Measurements from ENCODE around the gene ADGRG1.

ADGRG1 gene

DNA sequence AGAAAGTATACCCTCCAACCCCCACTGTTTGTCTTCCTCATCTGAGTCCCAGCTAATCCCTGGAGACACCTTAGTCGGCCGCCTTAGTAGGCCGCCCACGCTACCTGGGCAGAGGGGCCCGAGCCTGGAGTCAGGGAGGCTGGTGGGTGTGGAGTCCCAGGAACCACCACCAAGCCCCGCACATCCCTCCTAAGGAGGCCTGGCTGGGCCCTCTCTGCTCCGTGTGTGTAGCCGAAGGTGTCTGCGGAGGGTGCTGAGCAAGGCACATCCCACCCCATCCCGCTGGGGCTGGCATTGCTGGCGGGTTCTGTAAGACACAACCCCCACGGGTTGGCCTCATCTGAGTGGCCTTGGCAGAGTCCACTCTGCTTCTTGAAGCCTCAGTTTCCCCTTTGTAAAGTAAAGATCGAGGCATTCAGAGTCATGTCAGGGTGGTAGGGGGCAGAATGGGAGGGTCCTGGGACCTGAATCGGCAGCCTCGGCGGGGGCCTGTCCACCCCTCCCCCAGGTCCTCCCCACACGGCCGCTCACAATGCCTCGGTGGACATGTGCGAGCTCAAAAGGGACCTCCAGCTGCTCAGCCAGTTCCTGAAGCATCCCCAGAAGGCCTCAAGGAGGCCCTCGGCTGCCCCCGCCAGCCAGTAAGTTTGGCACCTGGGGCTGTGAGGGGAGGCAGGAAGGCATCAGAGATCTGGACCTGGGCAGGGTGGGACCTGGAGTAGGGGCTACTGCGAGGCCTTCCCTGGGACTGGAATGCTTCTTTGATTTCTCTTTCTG, 24.5 kb downstream of the ADGRG1 start:
- Histone ChIP-seq H3K9me3 (ENCODE audit: control insufficient read depth in 2 of 2, low read length in 2 of 2) (no peaks in the 10 kb centered on the region), H3K36me3 (ENCODE audit: control insufficient read depth in 2 of 2, insufficient read depth in 2 of 2, low read length in 2 of 2) (no peaks in the 10 kb centered on the region), H3K4me3 (ENCODE audit: low read length in 2 of 2) (no peak overlapping the region), H3K27me3 (ENCODE audit: control insufficient read depth in 1 of 2, insufficient read depth in 2 of 2, low read length in 2 of 2) (peaks cover 11 to 14% of the 10 kb centered on the region in 2 donors), H3K4me1 (ENCODE audit: control insufficient read depth, insufficient read depth, low read length) (peaks cover 2% of the 10 kb centered on the region), H3K27ac (ENCODE audit: low read length) (no peak overlapping the region), H3K9ac (ENCODE audit: low read length in 2 of 2) (no peak overlapping the region)

DNA sequence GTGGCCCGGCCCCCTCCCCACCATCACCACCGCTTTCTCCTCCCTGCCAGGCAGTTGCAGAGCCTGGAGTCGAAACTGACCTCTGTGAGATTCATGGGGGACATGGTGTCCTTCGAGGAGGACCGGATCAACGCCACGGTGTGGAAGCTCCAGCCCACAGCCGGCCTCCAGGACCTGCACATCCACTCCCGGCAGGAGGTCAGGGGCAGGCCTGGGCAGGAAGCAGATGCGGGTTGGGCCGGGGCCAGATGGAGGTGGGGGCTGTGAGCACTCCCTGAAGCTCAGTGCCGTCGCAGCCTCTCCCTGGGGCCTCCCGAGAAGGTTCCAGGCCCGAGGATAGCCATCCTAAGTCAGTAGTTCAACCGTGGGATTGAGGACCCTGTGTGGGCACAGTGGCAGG, 25.5 kb downstream of the ADGRG1 start:
- Histone ChIP-seq H3K27me3 (ENCODE audit: control insufficient read depth in 1 of 2, insufficient read depth in 2 of 2, low read length in 2 of 2) (peaks cover 4 to 12% of the 10 kb centered on the region in 2 donors), H3K4me3 (ENCODE audit: low read length in 2 of 2) (no peak overlapping the region), H3K4me1 (ENCODE audit: control insufficient read depth, insufficient read depth, low read length) (no peaks in the 10 kb centered on the region), H3K36me3 (ENCODE audit: control insufficient read depth in 2 of 2, insufficient read depth in 2 of 2, low read length in 2 of 2) (no peaks in the 10 kb centered on the region), H3K27ac (ENCODE audit: low read length) (no peak overlapping the region), H3K9ac (ENCODE audit: low read length in 2 of 2) (no peak overlapping the region), H3K9me3 (ENCODE audit: control insufficient read depth in 2 of 2, low read length in 2 of 2) (no peaks in the 10 kb centered on the region)

DNA sequence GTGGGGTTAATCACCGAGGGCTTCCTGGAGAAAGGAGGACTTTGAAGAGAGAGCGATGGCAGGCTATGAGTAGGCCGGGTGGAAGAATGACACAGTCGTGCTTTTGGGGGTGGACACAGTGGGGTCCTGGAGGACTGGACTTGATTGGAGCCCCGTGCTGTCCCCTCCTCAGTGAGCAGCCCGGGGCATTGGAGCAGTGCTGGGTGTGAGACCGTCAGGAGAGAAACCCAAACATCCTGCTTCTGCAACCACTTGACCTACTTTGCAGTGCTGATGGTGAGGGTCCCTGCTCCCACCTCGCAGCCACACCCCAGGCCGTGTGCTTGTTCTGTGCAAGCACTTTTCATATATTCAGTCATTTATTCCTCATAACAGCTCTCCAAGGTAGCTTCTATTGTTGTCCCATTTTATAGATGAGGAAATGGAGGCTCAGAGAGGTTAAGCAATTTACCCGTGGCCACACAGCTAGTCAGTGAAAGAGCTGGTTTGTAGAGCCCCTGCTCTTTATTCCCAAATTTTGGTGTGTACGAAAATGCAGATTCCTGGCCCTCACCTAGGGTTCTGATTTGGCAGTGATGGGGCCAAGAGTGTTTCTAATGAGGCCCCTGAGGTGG, 28.0 kb downstream of the ADGRG1 start:
- Histone ChIP-seq H3K27ac (ENCODE audit: low read length) (no peak overlapping the region), H3K9ac (ENCODE audit: low read length in 2 of 2) (no peak overlapping the region), H3K36me3 (ENCODE audit: control insufficient read depth in 2 of 2, insufficient read depth in 2 of 2, low read length in 2 of 2) (no peaks in the 10 kb centered on the region), H3K9me3 (ENCODE audit: control insufficient read depth in 2 of 2, low read length in 2 of 2) (no peaks in the 10 kb centered on the region), H3K4me1 (ENCODE audit: control insufficient read depth, insufficient read depth, low read length) (no peaks in the 10 kb centered on the region), H3K4me3 (ENCODE audit: low read length in 2 of 2) (no peak overlapping the region), H3K27me3 (ENCODE audit: control insufficient read depth in 1 of 2, insufficient read depth in 2 of 2, low read length in 2 of 2) (peaks cover 0 to 3% of the 10 kb centered on the region in 2 donors)

DNA sequence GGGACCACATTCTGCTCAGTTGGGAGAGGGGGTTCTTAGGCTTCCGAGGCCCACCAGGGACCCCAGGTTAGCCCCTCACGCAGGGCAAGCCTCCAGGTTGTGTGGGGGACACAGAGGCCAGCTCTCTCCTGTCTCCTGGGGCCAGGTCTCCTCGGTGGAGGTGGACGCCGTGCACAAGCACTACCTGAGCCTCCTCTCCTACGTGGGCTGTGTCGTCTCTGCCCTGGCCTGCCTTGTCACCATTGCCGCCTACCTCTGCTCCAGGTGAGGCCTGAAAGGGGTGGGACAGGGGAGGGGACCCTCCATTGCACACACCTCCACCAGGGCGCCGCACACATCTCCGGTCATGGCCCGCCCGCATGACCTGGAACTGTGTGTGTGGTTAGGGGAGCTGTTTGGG, 28.8 kb downstream of the ADGRG1 start:
- Histone ChIP-seq H3K4me3 (ENCODE audit: low read length in 2 of 2) (no peak overlapping the region), H3K36me3 (ENCODE audit: control insufficient read depth in 2 of 2, insufficient read depth in 2 of 2, low read length in 2 of 2) (no peaks in the 10 kb centered on the region)

DNA sequence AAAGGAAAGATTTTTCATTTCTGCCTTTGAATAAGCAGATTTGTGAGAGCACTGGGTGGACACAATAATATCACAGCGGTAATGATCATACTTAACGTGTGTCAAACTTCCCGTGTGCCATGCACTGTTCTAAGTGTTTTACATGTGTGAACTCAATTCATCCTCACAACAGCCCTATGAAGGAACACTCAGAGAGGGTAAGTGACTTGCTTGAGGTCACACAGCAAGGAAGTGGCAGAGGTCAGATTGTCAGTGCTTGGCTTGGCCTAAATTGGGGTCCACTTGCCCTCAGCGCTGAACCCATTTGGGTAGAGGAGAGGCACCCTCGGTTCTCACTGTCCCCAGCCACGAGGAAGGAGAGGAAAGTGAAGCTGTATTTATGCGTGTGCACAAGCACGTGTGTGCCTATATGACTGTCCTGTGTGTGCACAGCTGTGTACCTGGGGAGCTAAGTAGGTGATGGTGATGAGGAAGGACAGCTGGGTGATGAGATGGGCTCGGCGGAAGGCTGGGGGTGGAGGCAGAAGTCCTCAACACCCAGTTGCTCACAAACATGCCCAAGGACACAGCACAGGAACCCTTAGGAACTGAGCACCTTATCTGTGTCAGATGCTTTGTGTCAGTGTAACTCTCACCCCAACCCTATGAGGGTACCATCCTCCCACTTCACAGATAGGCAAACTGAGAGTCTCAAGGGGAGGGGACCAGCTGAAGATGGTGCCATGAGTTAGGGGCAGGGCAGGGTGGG, 29.9 kb downstream of the ADGRG1 start:
- no peak overlapping the region for H3K4me3 ChIP-seq (ENCODE audit: low read length in 2 of 2)
- no peak overlapping the region for H3K27ac ChIP-seq (ENCODE audit: low read length)
- no peaks in the 10 kb centered on the region for H3K4me1 ChIP-seq (ENCODE audit: control insufficient read depth, insufficient read depth, low read length)
- no peak overlapping the region for H3K9ac ChIP-seq (ENCODE audit: low read length in 2 of 2)
- peaks cover 0 to 2% of the 10 kb centered on the region in 2 donors for H3K27me3 ChIP-seq (ENCODE audit: control insufficient read depth in 1 of 2, insufficient read depth in 2 of 2, low read length in 2 of 2)
- no peaks in the 10 kb centered on the region for H3K9me3 ChIP-seq (ENCODE audit: control insufficient read depth in 2 of 2, low read length in 2 of 2)
- no peaks in the 10 kb centered on the region for H3K36me3 ChIP-seq (ENCODE audit: control insufficient read depth in 2 of 2, insufficient read depth in 2 of 2, low read length in 2 of 2)

More for the DNA sequence above, 28.8 kb downstream of the ADGRG1 start:
- peaks cover 0 to 2% of the 10 kb centered on the region in 2 donors for H3K27me3 ChIP-seq (ENCODE audit: control insufficient read depth in 1 of 2, insufficient read depth in 2 of 2, low read length in 2 of 2)
- no peaks in the 10 kb centered on the region for H3K9me3 ChIP-seq (ENCODE audit: control insufficient read depth in 2 of 2, low read length in 2 of 2)
- H3K27ac ChIP-seq (ENCODE audit: low read length) = no peak overlapping the region
- H3K4me1 ChIP-seq (ENCODE audit: control insufficient read depth, insufficient read depth, low read length) = no peaks in the 10 kb centered on the region
- H3K9ac ChIP-seq (ENCODE audit: low read length in 2 of 2) = no peak overlapping the region

DNA sequence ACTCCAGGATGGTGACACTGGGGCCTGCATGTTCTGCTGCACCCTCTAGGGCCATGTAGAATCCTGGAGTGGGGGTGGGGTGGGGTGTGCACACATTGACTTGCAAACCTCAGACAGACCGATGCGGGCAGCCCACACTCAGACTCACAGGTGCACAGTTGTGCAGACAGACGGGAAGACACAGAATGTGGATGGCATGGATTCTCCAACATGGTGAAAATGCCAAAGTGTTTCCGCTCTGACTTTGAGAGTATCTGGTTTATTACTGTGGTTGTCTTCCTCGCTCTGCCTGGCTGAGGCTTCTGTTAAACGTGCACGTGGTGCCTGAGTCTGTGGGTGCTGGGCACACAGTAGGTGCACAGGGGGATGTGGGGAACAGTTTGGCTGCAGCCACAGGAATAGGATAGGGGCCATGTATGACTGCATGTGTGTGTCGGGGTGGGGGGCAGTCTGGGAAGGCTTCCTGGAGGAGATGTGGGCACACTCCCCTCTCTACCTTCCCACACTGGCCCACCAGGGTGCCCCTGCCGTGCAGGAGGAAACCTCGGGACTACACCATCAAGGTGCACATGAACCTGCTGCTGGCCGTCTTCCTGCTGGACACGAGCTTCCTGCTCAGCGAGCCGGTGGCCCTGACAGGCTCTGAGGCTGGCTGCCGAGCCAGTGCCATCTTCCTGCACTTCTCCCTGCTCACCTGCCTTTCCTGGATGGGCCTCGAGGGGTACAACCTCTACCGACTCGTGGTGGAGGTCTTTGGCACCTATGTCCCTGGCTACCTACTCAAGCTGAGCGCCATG, 30.6 kb downstream of the ADGRG1 start:
- no peak overlapping the region for H3K27ac ChIP-seq (ENCODE audit: low read length)
- no peaks in the 10 kb centered on the region for H3K9me3 ChIP-seq (ENCODE audit: control insufficient read depth in 2 of 2, low read length in 2 of 2)
- H3K36me3 ChIP-seq (ENCODE audit: control insufficient read depth in 2 of 2, insufficient read depth in 2 of 2, low read length in 2 of 2) = no peaks in the 10 kb centered on the region
- no peak overlapping the region for H3K4me3 ChIP-seq (ENCODE audit: low read length in 2 of 2)
- peaks cover 0 to 2% of the 10 kb centered on the region in 2 donors for H3K27me3 ChIP-seq (ENCODE audit: control insufficient read depth in 1 of 2, insufficient read depth in 2 of 2, low read length in 2 of 2)
- H3K9ac ChIP-seq (ENCODE audit: low read length in 2 of 2) = no peak overlapping the region
- H3K4me1 ChIP-seq (ENCODE audit: control insufficient read depth, insufficient read depth, low read length) = no peaks in the 10 kb centered on the region

DNA sequence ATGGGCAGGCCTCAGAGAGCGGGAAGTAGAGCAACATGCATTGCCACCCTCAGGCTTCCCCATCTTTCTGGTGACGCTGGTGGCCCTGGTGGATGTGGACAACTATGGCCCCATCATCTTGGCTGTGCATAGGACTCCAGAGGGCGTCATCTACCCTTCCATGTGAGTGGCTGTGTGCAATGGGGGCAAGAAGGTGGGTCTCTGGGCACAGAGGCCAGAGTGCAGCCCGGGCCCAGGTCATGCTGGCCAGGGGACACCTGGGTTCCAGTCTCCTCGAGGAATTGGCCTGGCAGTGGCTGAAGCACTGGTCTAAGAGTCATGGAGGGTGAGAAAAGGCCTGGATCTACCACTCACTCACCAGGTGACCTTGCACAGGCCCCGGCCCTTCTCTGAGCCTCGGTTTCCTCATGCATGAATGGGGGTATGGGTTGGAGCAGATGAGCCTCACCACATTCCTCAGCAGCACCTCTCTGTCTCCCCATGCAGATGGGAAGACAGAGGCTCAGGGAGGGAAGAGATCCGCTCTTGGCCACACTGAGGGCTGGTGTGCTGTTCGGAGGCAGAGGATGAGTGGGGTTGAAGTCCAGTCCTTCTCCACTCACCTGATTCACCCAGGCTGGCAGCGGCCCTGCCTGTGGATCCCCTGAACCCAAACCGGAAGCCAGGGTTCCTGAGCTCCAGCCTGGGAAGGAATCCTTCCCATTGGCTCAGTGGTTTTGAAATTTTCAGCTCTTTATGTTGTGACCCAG, 32.5 kb downstream of the ADGRG1 start:
- Histone ChIP-seq H3K27me3 (ENCODE audit: control insufficient read depth in 1 of 2, insufficient read depth in 2 of 2, low read length in 2 of 2) (peaks cover 0 to 2% of the 10 kb centered on the region in 2 donors), H3K4me1 (ENCODE audit: control insufficient read depth, insufficient read depth, low read length) (no peaks in the 10 kb centered on the region), H3K4me3 (ENCODE audit: low read length in 2 of 2) (no peak overlapping the region), H3K9ac (ENCODE audit: low read length in 2 of 2) (no peak overlapping the region), H3K9me3 (ENCODE audit: control insufficient read depth in 2 of 2, low read length in 2 of 2) (no peaks in the 10 kb centered on the region), H3K36me3 (ENCODE audit: control insufficient read depth in 2 of 2, insufficient read depth in 2 of 2, low read length in 2 of 2) (no peaks in the 10 kb centered on the region), H3K27ac (ENCODE audit: low read length) (no peak overlapping the region)

DNA sequence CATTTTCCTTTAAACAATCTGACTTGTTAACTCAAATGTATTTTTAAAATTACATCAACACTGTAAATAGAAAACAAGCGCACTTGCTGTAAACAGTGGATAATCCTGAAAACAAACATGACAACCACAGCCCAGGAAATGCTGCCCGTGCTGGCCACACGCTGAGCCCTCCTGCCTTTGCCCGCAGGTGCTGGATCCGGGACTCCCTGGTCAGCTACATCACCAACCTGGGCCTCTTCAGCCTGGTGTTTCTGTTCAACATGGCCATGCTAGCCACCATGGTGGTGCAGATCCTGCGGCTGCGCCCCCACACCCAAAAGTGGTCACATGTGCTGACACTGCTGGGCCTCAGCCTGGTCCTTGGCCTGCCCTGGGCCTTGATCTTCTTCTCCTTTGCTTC, 33.1 kb downstream of the ADGRG1 start:
- Histone ChIP-seq H3K36me3 (ENCODE audit: control insufficient read depth in 2 of 2, insufficient read depth in 2 of 2, low read length in 2 of 2) (no peaks in the 10 kb centered on the region), H3K9ac (ENCODE audit: low read length in 2 of 2) (no peak overlapping the region), H3K4me1 (ENCODE audit: control insufficient read depth, insufficient read depth, low read length) (no peaks in the 10 kb centered on the region), H3K27ac (ENCODE audit: low read length) (no peak overlapping the region), H3K27me3 (ENCODE audit: control insufficient read depth in 1 of 2, insufficient read depth in 2 of 2, low read length in 2 of 2) (no peaks in the 10 kb centered on the region), H3K9me3 (ENCODE audit: control insufficient read depth in 2 of 2, low read length in 2 of 2) (no peaks in the 10 kb centered on the region), H3K4me3 (ENCODE audit: low read length in 2 of 2) (no peak overlapping the region)

DNA sequence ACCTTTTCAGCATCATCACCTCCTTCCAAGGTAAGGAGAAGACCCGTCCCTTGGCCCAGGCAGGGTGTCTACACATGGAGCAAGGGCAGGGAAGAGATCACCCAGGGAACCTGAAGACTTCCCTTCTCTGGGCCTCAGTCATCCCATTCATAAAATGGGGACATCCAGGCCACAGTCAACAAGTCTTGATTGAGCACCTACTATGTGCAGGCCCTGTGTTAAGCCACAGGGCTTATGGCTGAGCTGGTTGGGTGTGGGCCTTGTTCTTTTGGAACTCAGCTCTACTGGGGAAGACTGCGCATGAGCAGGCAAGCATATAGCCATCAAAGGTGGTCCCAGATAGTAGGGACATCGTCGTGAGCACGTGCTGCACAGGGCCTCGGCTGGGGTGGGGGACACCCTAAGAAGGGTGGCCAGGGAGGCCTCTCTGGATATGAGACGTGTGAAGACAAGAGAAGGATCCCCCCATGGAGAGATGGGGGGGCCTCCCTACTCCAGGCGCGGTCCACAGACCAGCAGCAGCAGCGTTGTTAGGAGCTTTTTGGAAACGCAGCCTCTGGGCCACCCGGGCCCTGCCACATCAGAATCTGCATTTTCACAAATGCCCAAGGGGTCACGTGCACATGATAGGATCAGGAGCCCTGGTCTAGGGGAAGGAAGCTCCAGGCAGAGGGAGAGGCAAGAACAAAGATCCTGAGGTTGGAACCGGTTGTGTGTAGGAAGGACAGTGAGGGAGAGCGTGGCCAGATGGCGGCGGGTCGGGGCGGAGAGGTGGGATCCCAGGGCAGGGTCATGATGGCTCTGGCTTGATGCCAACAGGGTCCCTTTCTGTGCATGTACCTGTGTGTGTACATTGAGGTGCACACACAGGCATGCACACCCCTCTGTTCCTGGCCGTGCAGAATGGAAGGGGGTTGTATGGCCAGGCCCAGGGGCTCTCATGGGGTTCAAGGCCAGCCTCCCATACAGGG, 33.8 kb downstream of the ADGRG1 start:
- Histone ChIP-seq H3K27ac (ENCODE audit: low read length) (no peak overlapping the region), H3K27me3 (ENCODE audit: control insufficient read depth in 1 of 2, insufficient read depth in 2 of 2, low read length in 2 of 2) (no peaks in the 10 kb centered on the region), H3K4me1 (ENCODE audit: control insufficient read depth, insufficient read depth, low read length) (no peaks in the 10 kb centered on the region), H3K9ac (ENCODE audit: low read length in 2 of 2) (no peak overlapping the region), H3K36me3 (ENCODE audit: control insufficient read depth in 2 of 2, insufficient read depth in 2 of 2, low read length in 2 of 2) (no peaks in the 10 kb centered on the region), H3K9me3 (ENCODE audit: control insufficient read depth in 2 of 2, low read length in 2 of 2) (no peaks in the 10 kb centered on the region), H3K4me3 (ENCODE audit: low read length in 2 of 2) (no peak overlapping the region)
